Panc1 (cell line): ENCODE results near the gene RNF114. TPM values are rescaled to one million over a fixed set of nuclear protein-coding genes. Genes with fewer than 3 reads are reported as not detected.

Experiments used
- ATAC-seq: fragments of 200-7000 bp; cut with Tn5 transposase; 2 replicates; pipeline ENCODE4 v1.9.1; 2020; ENCODE audit warnings: mild to moderate bottlenecking, moderate library complexity
- BruUV-seq: library from RNA; stranded (reverse); fragments of 400-500 nt; replicated peaks from 2 replicates; lab custom pipeline; 2021; lab: Mats Ljungman, UMichigan
- CTCF ChIA-PET: fragments of 300-600 bp; sonication (Branson Sonifier 250); formaldehyde crosslinking; loops from one replicate; lab custom pipeline; 2022; ENCODE audit warnings: antibody characterized with exemption; lab: Charles Lee
- POLR2A ChIA-PET: fragments of 300-600 bp; sonication (Branson Sonifier 250); formaldehyde crosslinking; loops from one replicate; lab custom pipeline; 2022; ENCODE audit warnings: antibody characterized with exemption; lab: Charles Lee
- DNase-seq: peaks from one replicate; pipeline ENCODE4 v3.0.0-alpha.2; 2010; ENCODE audit warnings: low read depth, low spot score
- H3K27ac ChIP-seq: 2 replicates; pipeline ENCODE4 v1.5.1; 2011; ENCODE audit warnings: mild to moderate bottlenecking, low read length, inconsistent platforms
- H3K27me3 ChIP-seq: fragments of 200-500 bp; sonication (Bioruptor generic); 2 replicates; pipeline ENCODE4 v1.6.0; 2014; ENCODE audit warnings: low read length, inconsistent platforms; ENCODE audit not compliant: control insufficient read depth, insufficient read depth
- H3K36me3 ChIP-seq: fragments of 200-500 bp; sonication (Bioruptor generic); 2 replicates; pipeline ENCODE4 v1.5.1; 2014; ENCODE audit warnings: inconsistent platforms, mild to moderate bottlenecking, low read length, moderate library complexity; ENCODE audit not compliant: control insufficient read depth, insufficient read depth
- H3K4me1 ChIP-seq: 2 replicates; pipeline ENCODE4 v1.5.1; 2011; ENCODE audit warnings: inconsistent platforms, mild to moderate bottlenecking, low read length, moderate library complexity; ENCODE audit not compliant: control insufficient read depth, insufficient read depth
- H3K4me3 ChIP-seq, 2 experiments: 2 replicates each; pipeline ENCODE4 v1.5.1; 2011 to 2012; ENCODE audit warnings: low read depth in 2 of 2, low read length in 2 of 2, mild to moderate bottlenecking in 2 of 2, inconsistent platforms in 1 of 2, moderate library complexity in 1 of 2
- H3K9me3 ChIP-seq: fragments of 200-500 bp; sonication (Bioruptor generic); 2 replicates; pipeline ENCODE4 v1.5.1; 2014; ENCODE audit warnings: low read depth, mild to moderate bottlenecking, inconsistent platforms, low read length, moderate library complexity; ENCODE audit not compliant: control insufficient read depth, insufficient read depth
- POLR2AphosphoS5 ChIP-seq: IDR thresholded peaks from 2 replicates; pipeline ENCODE4 v1.6.1; 2012; ENCODE audit warnings: mild to moderate bottlenecking, low read depth, low read length, moderate library complexity
- SIN3A ChIP-seq: IDR thresholded peaks from 2 replicates; pipeline ENCODE4 v1.6.1; 2012; ENCODE audit warnings: low read depth, mild to moderate bottlenecking, low read length, moderate library complexity, borderline replicate concordance; ENCODE audit not compliant: insufficient read depth
- TCF7L2 ChIP-seq: IDR thresholded peaks from 2 replicates; pipeline ENCODE4 v1.6.1; 2011; ENCODE audit warnings: mild to moderate bottlenecking, low read depth, low read length, inconsistent platforms
- in situ Hi-C: cut with HindIII; loops from 2 replicates; pipeline ENCODE4 v1.10.0; 2016; ENCODE audit warnings: low sequenced_read_pairs, low pct_unique_long_range_greater_than_20kb
- intact Hi-C: fragments of 100-400 bp; cut with micrococcal nuclease; formaldehyde crosslinking; loops from one replicate; pipeline ENCODE4 v1.10.0; 2022; ENCODE audit not compliant: unreplicated experiment
- total RNA-seq: library from RNA; stranded (reverse); gene quantifications from one replicate; pipeline ENCODE4 v1.2.1, GENCODE V29; 2021; ENCODE audit not compliant: unreplicated experiment
- TF ChIP-seq, protein P1 (sequence below), 2 experiments: IDR thresholded peaks; 2 replicates each; pipeline ENCODE4 v1.6.1; 2011 to 2012; ENCODE audit warnings: low read depth in 2 of 2, control low read depth in 1 of 2, low read length in 1 of 2, mild to moderate bottlenecking in 1 of 2, moderate library complexity in 1 of 2; ENCODE audit not compliant: insufficient read depth in 1 of 2
- TF ChIP-seq, protein P2 (sequence below): fragments of 450-650 bp; IDR thresholded peaks from 2 replicates; pipeline ENCODE4 v1.5.1; 2017; ENCODE audit warnings: mild to moderate bottlenecking

The RNF114 gene
- total RNA-seq, 1 experiment from 2014 or later = 70.0 TPM

DNA sequence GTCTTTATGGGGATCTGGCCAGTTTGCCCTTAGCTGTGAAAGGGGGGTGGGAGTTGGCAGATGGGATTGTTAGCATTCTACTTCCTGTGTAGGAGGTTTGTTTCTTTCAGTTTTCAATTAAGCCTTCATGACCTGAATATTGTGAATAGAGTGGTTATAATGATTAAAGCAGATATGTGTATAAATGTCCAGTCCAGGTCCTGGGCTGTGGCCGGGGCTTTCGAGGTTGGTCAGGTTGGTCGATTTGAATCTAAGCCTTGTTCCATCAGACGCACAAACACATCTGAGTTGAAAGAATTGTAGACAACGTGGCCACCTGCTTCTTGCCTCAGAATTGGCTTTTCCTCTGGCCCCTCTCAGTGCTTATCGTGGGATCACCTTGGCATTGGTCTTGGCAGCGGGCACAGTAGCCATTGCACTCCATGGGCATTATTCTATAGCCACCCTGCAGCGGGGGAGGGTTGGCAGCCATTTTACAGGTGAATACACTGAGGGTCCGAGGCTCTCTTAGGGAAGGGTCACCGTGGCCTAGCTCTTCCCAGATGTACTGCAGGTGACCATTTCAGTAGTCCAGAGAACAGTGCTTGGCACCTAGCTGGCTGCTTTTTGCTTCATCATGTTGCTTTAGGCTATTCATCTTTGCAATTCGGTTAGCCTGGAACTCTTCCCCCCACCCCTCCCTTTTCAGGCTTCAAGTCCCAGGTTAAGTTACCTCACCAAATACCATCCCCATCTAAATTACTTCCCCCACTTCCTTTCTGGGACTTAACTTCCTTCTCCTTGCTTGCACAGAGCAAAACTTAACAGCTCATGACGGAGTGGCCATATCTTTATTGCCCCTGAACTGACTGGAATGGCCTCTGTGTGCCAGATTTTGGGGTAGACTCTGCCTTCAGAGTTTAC is 1.1 kb downstream of the RNF114 start:
- no peaks in the 10 kb centered on the region for H3K27me3 ChIP-seq
- in situ Hi-C loops (no loop called here), intact Hi-C loops (no loop called here)
- DNase-seq = no peak
- BruUV-seq = TSS peak; percentile 81
- POLR2A ChIA-PET = interaction anchor here (0.5 kb wide), 1 partner anchor 139 kb away, joined by 3 read pairs; no protein-coding TSS in a partner anchor
- TF ChIP-seq TCF7L2 = no peak
- TF ChIP-seq, protein P1, sequence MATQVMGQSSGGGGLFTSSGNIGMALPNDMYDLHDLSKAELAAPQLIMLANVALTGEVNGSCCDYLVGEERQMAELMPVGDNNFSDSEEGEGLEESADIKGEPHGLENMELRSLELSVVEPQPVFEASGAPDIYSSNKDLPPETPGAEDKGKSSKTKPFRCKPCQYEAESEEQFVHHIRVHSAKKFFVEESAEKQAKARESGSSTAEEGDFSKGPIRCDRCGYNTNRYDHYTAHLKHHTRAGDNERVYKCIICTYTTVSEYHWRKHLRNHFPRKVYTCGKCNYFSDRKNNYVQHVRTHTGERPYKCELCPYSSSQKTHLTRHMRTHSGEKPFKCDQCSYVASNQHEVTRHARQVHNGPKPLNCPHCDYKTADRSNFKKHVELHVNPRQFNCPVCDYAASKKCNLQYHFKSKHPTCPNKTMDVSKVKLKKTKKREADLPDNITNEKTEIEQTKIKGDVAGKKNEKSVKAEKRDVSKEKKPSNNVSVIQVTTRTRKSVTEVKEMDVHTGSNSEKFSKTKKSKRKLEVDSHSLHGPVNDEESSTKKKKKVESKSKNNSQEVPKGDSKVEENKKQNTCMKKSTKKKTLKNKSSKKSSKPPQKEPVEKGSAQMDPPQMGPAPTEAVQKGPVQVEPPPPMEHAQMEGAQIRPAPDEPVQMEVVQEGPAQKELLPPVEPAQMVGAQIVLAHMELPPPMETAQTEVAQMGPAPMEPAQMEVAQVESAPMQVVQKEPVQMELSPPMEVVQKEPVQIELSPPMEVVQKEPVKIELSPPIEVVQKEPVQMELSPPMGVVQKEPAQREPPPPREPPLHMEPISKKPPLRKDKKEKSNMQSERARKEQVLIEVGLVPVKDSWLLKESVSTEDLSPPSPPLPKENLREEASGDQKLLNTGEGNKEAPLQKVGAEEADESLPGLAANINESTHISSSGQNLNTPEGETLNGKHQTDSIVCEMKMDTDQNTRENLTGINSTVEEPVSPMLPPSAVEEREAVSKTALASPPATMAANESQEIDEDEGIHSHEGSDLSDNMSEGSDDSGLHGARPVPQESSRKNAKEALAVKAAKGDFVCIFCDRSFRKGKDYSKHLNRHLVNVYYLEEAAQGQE (IDR thresholded peaks at IDR 0.05; ENCODE audit: insufficient read depth in 1 of 2, low read depth in 2 of 2, low read length in 1 of 2) = no peak
- TF ChIP-seq SIN3A = no peak
- TF ChIP-seq, protein P2, sequence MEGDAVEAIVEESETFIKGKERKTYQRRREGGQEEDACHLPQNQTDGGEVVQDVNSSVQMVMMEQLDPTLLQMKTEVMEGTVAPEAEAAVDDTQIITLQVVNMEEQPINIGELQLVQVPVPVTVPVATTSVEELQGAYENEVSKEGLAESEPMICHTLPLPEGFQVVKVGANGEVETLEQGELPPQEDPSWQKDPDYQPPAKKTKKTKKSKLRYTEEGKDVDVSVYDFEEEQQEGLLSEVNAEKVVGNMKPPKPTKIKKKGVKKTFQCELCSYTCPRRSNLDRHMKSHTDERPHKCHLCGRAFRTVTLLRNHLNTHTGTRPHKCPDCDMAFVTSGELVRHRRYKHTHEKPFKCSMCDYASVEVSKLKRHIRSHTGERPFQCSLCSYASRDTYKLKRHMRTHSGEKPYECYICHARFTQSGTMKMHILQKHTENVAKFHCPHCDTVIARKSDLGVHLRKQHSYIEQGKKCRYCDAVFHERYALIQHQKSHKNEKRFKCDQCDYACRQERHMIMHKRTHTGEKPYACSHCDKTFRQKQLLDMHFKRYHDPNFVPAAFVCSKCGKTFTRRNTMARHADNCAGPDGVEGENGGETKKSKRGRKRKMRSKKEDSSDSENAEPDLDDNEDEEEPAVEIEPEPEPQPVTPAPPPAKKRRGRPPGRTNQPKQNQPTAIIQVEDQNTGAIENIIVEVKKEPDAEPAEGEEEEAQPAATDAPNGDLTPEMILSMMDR = no peak
- no peak for TF ChIP-seq POLR2AphosphoS5
- peaks cover 19% of the 10 kb centered on the region for H3K4me1 ChIP-seq
- H3K36me3 ChIP-seq = peaks cover 5% of the 10 kb centered on the region; the same call in 1 of the 2 replicates
- H3K9me3 ChIP-seq = no peaks in the 10 kb centered on the region
- H3K27ac ChIP-seq = peak overlapping the region; percentile 94
- no peak for ATAC-seq
- H3K4me3 ChIP-seq = peak overlapping the region; percentile 97 to 98
- CTCF ChIA-PET = no interaction called here

DNA sequence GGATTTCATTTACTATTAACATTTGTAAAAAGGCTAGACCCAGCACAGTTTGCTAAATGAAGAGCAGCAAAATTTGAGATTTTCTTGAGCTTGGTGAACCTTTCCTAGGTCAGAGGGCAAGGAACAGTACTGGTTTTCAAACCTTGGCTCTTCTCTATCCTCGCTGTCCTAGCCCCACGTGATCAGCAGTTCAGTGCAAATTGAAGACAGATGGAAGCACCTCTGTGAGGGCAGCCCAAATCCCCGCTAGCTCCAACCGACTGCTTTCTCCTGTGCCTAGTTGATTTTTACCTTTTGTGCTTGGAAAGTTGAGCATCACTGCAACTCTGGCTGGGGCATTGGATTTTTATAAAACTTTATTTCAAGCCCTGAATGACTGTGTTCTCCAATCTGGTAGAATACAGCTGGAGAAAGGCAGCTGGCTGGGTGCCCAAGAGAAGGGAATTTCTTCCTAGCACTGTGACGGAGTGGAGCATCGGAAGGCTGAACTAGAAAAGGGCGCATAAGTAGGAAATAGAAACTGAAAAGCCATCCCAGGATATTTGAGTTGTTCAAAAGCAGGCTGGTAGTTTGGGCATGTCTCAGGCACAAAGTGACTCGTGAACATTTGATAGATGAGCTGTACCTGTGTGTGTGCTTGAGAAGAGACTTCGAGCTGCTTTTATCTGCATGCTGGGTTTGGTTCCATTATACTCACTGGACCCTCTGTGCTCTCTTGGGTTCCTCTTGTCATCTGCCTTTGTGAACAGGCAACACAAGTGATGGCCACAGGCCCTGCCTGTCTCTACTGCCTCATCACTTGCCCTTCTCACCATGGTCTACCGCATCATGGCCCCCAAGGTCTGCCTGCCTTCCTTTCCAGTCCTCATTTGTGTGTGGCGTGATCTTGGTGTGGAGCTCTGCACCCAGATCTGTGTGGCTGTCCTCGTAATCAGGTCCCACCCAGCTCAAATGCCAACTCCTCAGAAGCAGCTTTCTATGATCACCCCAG is 2.3 kb downstream of the RNF114 start:
- peaks cover 5% of the 10 kb centered on the region; the same call in 1 of the 2 replicates for H3K36me3 ChIP-seq
- in situ Hi-C loops = no loop called here
- no peaks in the 10 kb centered on the region for H3K9me3 ChIP-seq
- ChIA-PET CTCF (no interaction called here), POLR2A (no interaction called here)
- peak overlapping the region; percentile 97 to 98 for H3K4me3 ChIP-seq
- intact Hi-C loops = no loop called here
- no peak for DNase-seq
- TF ChIP-seq POLR2AphosphoS5 (no peak), TCF7L2 (no peak), SIN3A (no peak)
- TF ChIP-seq, protein P2 = no peak
- TF ChIP-seq, protein P1 (IDR thresholded peaks at IDR 0.05; ENCODE audit: insufficient read depth in 1 of 2, low read depth in 2 of 2, low read length in 1 of 2) = no peak
- BruUV-seq = no TSS peak
- peak overlapping the region; percentile 94; the same call in 1 of the 2 replicates for H3K27ac ChIP-seq
- H3K27me3 ChIP-seq = no peaks in the 10 kb centered on the region
- peaks cover 19% of the 10 kb centered on the region for H3K4me1 ChIP-seq
- ATAC-seq = no peak
